Mesothelial cell of epicardium (in vitro differentiated cells): ENCODE measurements around the gene MEIOSIN. TPM values are rescaled to one million over a fixed set of nuclear protein-coding genes. Genes with fewer than 3 reads are reported as not detected.

ENCODE experiments used
- DNase-seq, 2 experiments: peaks; one replicate each; pipeline ENCODE4 v3.0.0; 2021; ENCODE audit warnings: low spot score in 2 of 2; ENCODE audit not compliant: unreplicated experiment in 2 of 2
- H3K27ac Mint-ChIP-seq: 2 replicates; pipeline ENCODE4 v1.8.0; 2021; ENCODE audit warnings: mixed read lengths
- H3K27me3 Mint-ChIP-seq: 2 replicates; pipeline ENCODE4 v1.8.0; 2021; ENCODE audit warnings: low read depth, mixed read lengths
- H3K36me3 Mint-ChIP-seq: 2 replicates; pipeline ENCODE4 v1.8.0; 2021; ENCODE audit warnings: mixed read lengths
- H3K4me1 Mint-ChIP-seq: 2 replicates; pipeline ENCODE4 v1.8.0; 2021; ENCODE audit warnings: mixed read lengths
- H3K4me3 Mint-ChIP-seq: 2 replicates; pipeline ENCODE4 v1.8.0; 2021; ENCODE audit warnings: mild to moderate bottlenecking, moderate library complexity, mixed read lengths
- H3K9me3 Mint-ChIP-seq: 2 replicates; pipeline ENCODE4 v1.8.0; 2021; ENCODE audit warnings: mixed read lengths
- total RNA-seq: library from RNA; stranded (reverse); gene quantifications from 3 replicates; pipeline ENCODE4 v1.2.1, GENCODE V29; 2021
- TF ChIP-seq, protein P1 (sequence below): fragments of 200-600 bp; sonication (generic); IDR thresholded peaks from one replicate; pipeline ENCODE4 v1.5.0; 2021; ENCODE audit warnings: antibody characterized with exemption; ENCODE audit not compliant: unreplicated experiment

The MEIOSIN gene
- total RNA-seq, 1 donor from 2014 or later, result not detected

DNA sequence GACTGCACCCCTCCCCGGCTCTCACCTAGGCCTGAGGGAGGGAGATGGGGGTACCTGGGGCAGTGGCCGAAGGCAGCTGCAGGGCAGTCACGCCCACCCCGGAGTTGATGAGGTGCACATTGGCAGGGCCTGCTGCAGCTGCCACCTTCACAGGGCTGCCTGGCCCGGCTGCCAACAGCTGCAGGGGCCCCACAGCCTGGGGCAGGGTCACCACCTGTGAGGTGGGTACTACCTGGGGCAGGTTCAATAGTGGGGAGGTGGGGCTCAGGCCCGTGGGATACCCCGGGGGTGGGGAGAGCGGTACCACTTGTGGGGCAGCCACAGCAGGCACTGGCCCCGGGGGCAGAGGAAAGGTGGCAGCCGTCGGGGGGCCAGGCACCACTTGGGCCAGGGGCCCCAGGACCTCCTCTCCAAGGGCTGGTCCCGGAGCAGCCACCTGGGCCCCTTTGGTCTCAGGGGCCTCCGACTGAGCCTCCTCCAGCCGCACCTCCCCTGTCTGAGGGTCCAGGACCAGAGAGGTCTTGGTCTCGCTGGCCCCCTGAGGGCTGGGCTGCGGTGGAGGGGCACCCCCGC, 33.1 kb downstream of the MEIOSIN start:
- Mint-ChIP-seq H3K27me3 (peaks cover 1% of the 10 kb centered on the region), H3K4me3 (peak overlapping the region; percentile 54), H3K4me1 (peaks cover 29% of the 10 kb centered on the region), H3K9me3 (no peaks in the 10 kb centered on the region), H3K36me3 (peaks cover 2% of the 10 kb centered on the region), H3K27ac (no peak overlapping the region)
- TF ChIP-seq, protein P1, sequence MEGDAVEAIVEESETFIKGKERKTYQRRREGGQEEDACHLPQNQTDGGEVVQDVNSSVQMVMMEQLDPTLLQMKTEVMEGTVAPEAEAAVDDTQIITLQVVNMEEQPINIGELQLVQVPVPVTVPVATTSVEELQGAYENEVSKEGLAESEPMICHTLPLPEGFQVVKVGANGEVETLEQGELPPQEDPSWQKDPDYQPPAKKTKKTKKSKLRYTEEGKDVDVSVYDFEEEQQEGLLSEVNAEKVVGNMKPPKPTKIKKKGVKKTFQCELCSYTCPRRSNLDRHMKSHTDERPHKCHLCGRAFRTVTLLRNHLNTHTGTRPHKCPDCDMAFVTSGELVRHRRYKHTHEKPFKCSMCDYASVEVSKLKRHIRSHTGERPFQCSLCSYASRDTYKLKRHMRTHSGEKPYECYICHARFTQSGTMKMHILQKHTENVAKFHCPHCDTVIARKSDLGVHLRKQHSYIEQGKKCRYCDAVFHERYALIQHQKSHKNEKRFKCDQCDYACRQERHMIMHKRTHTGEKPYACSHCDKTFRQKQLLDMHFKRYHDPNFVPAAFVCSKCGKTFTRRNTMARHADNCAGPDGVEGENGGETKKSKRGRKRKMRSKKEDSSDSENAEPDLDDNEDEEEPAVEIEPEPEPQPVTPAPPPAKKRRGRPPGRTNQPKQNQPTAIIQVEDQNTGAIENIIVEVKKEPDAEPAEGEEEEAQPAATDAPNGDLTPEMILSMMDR, result no peak
- DNase-seq, result no peak

DNA sequence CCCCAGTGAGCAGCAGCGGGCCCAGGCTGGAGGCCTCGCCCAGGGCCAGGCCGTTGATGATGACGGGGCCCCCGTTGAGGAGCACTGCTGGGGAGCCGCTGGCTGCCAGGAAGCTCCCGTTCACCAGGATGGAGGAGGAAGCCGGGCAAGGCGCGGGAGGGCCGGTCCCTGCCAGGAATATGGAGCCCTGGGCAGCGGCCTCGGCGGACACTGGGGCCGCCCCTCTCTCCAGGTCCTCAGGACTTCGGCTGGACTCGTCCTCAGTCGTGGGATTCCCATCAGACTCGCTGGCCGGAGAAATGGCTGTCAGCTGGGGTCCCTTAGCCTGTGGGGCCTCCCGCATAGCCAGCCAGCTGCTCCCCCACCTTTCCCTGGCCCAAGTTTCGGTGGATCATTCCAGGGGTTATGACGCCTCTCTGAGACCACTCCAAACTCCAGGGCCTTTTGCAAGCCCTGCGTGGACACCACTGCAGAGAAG, 33.7 kb downstream of the MEIOSIN start:
- no peak for DNase-seq
- Mint-ChIP-seq H3K27me3 (peaks cover 1% of the 10 kb centered on the region), H3K36me3 (peaks cover 2% of the 10 kb centered on the region), H3K4me3 (peak overlapping the region; percentile 87), H3K27ac (peak overlapping the region; percentile 97), H3K9me3 (no peaks in the 10 kb centered on the region), H3K4me1 (peaks cover 29% of the 10 kb centered on the region)
- TF ChIP-seq, protein P1, result no peak

DNA sequence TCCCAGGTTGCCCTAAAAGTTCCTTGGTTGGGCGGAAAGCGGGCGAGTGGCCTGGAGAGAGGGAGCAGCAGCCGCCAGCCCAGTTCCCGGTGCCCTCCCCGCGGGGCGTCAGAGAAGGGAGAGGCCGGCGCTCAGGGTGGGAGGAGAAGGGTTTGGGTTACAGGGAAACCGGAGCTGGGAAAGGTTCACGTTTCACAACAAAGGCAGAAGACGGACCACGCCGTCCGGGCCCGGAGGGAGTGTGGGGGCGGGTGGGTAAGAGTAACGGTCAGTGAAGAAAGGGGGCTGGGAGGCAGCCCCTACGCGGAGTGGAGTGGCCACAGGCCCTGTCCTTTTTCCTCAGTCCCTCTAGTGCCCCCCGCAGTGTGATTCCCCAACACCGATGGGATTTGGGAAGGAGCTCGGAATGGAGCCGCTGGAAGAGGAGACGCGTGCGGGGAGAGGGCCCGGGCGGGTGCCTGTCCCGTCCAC, 34.2 kb downstream of the MEIOSIN start:
- TF ChIP-seq, protein P1, result no peak
- peaks cover 29% of the 10 kb centered on the region for H3K4me1 Mint-ChIP-seq
- H3K27ac Mint-ChIP-seq, result peak overlapping the region; percentile 97
- peak overlapping the region; percentile 87 for H3K4me3 Mint-ChIP-seq
- DNase-seq, result peak; percentile 60 to 77
- H3K9me3 Mint-ChIP-seq, result no peaks in the 10 kb centered on the region
- no peaks in the 10 kb centered on the region for H3K27me3 Mint-ChIP-seq
- H3K36me3 Mint-ChIP-seq, result peaks cover 2% of the 10 kb centered on the region

DNA sequence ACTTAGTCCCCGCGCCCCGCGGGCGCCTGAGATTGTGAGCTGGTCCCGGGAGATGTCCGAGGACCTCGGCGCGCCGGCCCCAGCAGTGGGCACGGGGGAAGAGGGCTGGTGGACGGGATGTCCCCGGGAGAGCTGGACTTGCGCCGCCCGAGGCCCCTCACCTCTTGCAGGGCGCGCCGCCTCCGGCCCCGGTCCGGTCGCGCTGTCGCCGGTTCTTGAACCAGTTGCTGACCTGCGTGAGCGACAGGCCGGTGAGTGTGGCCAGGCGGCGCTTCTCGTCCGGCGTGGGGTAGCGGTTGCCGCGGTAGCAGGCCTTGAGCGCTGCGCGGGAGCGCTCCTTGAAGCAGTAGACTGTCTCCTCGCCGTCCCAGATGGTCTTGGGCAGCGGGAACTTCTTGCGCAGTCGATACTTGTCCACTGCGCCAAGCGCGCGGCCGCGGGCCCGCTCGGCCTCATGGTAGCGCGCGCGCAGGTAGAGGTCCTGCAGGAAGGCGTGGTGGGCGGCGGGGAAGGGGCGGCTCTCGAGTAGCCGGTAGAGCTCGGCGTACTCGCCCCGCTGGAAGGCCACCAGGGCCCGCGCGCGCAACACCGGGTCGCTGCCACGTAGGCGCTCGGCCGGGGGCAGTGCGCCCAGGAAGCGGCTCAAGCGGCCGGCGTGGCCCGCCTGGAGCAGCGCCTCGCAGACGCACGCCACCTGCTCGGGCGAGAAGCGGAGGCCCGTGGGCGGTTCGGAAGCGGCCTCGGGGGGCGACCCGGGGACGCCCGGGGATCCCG, 34.8 kb downstream of the MEIOSIN start:
- H3K4me3 Mint-ChIP-seq, result peak overlapping the region; percentile 87
- peak in 1 of 2 experiments; percentile 70 for DNase-seq
- peaks cover 2% of the 10 kb centered on the region for H3K36me3 Mint-ChIP-seq
- peak overlapping the region; percentile 97 for H3K27ac Mint-ChIP-seq
- TF ChIP-seq, protein P1, result no peak
- no peaks in the 10 kb centered on the region for H3K27me3 Mint-ChIP-seq
- no peaks in the 10 kb centered on the region for H3K9me3 Mint-ChIP-seq
- H3K4me1 Mint-ChIP-seq, result peaks cover 29% of the 10 kb centered on the region

DNA sequence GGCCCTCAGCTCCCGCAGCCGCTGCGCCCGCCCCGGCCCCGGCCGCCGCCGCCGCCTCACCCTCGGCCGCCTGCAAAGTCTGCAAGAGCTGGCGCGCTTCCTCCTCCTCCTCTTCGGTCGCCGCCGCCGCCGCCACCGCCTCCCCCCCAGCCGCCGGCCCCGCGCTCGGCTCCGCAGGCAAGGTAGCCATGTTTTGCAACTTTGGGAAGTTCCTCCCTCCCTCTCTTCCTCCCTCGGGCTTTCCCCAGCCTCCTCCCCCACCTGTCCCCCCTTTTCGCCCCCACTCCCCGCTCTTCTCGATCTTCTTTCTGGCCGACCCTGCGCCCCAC, 35.4 kb downstream of the MEIOSIN start:
- H3K36me3 Mint-ChIP-seq, result peaks cover 6% of the 10 kb centered on the region
- H3K4me3 Mint-ChIP-seq, result peak overlapping the region; percentile 98
- DNase-seq, result peak in 1 of 2 experiments; percentile 77
- H3K9me3 Mint-ChIP-seq, result no peaks in the 10 kb centered on the region
- peaks cover 29% of the 10 kb centered on the region for H3K4me1 Mint-ChIP-seq
- TF ChIP-seq, protein P1, result no peak
- H3K27ac Mint-ChIP-seq, result peak overlapping the region; percentile 100
- no peaks in the 10 kb centered on the region for H3K27me3 Mint-ChIP-seq
